ENCODE data around the gene TOMM40L.

GRCh38 chr1:161274874-161275273 is 49.0 kb downstream of the TOMM40L start:
- TF ChIP-seq CTCF (IDR thresholded peaks at IDR 0.05) (no peak), POLR2A (IDR thresholded peaks at IDR 0.05; ENCODE audit: low read depth) (no peak), EP300 (IDR thresholded peaks at IDR 0.05) (no peak)

Data from esophagus muscularis mucosa (tissue), 4 donors.